ENCODE measurements around the gene MORN1. TPM values are rescaled to one million over a fixed set of nuclear protein-coding genes. Genes with fewer than 3 reads are reported as not detected.

MORN1 gene
- total RNA-seq, 2 experiments from 2014 or later: 10.5 to 11.6 TPM

- POLR2A ChIA-PET: no interaction called here
These were observed 98.5 kb downstream of the MORN1 start for GRCh38 chr1:2292725-2293450.

GRCh38 chr1:2291577-2291976, 99.8 kb downstream of the MORN1 start:
- Mint-ChIP-seq H3K4me1 (peaks cover 53% of the 10 kb centered on the region), H3K9me3 (no peaks in the 10 kb centered on the region)

More at GRCh38 chr1:2292725-2293450, 98.5 kb downstream of the MORN1 start:
- Mint-ChIP-seq H3K36me3 (peaks cover 7% of the 10 kb centered on the region), H3K27ac (no peak overlapping the region), H3K4me1 (peaks cover 51% of the 10 kb centered on the region), H3K4me3 (no peak overlapping the region), H3K9me3 (no peaks in the 10 kb centered on the region), H3K27me3 (no peaks in the 10 kb centered on the region)
- no peak for ATAC-seq (ENCODE audit: low read depth)
- no peak for DNase-seq

GRCh38 chr1:2290595-2291510, 100.5 kb downstream of the MORN1 start:
- H3K36me3 Mint-ChIP-seq: peaks cover 9% of the 10 kb centered on the region
- peak overlapping the region; percentile 95 for H3K27ac Mint-ChIP-seq
- peak; percentile 80 for ATAC-seq (ENCODE audit: low read depth)
- H3K4me3 Mint-ChIP-seq: peak overlapping the region; percentile 81
- peak; percentile 81 for DNase-seq
- peaks cover 53% of the 10 kb centered on the region for H3K4me1 Mint-ChIP-seq
- POLR2A ChIA-PET: interaction anchor here (0.6 to 2.7 kb wide), 14 partner anchors 10 to 670 kb away, joined by 3 to 36 read pairs (median 6); partner anchors contain the start of genes FAAP20, MORN1, RER1 and SKI
- H3K9me3 Mint-ChIP-seq: no peaks in the 10 kb centered on the region
- H3K27me3 Mint-ChIP-seq: no peaks in the 10 kb centered on the region

More at GRCh38 chr1:2291577-2291976, 99.8 kb downstream of the MORN1 start:
- Mint-ChIP-seq H3K36me3 (peaks cover 9% of the 10 kb centered on the region), H3K27ac (peak overlapping the region; percentile 95), H3K4me3 (peak overlapping the region; percentile 81), H3K27me3 (no peaks in the 10 kb centered on the region)
- no peak for DNase-seq
- POLR2A ChIA-PET: interaction anchor here (0.9 to 2.7 kb wide), 10 partner anchors 9 to 100 kb away, joined by 3 to 36 read pairs (median 8); partner anchors contain the start of genes FAAP20, MORN1, RER1 and SKI
- no peak for ATAC-seq (ENCODE audit: low read depth)

GRCh38 chr1:2290171-2290578, 101.2 kb downstream of the MORN1 start:
- no peaks in the 10 kb centered on the region for H3K9me3 Mint-ChIP-seq
- peak overlapping the region; percentile 81 for H3K4me3 Mint-ChIP-seq
- no peaks in the 10 kb centered on the region for H3K27me3 Mint-ChIP-seq
- peak overlapping the region; percentile 95 for H3K27ac Mint-ChIP-seq
- peaks cover 49% of the 10 kb centered on the region for H3K4me1 Mint-ChIP-seq
- ATAC-seq (ENCODE audit: low read depth): peak; percentile 49
- POLR2A ChIA-PET: interaction anchor here (0.9 to 2.7 kb wide), 11 partner anchors 10 to 95 kb away, joined by 3 to 36 read pairs (median 7); partner anchors contain the start of genes FAAP20 and SKI
- DNase-seq: no peak
- H3K36me3 Mint-ChIP-seq: peaks cover 9% of the 10 kb centered on the region

GRCh38 chr1:2289607-2290006, 101.7 kb downstream of the MORN1 start:
- no peaks in the 10 kb centered on the region for H3K9me3 Mint-ChIP-seq
- H3K27ac Mint-ChIP-seq: peak overlapping the region; percentile 95
- peaks cover 9% of the 10 kb centered on the region for H3K36me3 Mint-ChIP-seq
- ATAC-seq (ENCODE audit: low read depth) (no peak), DNase-seq (no peak)
- H3K4me3 Mint-ChIP-seq: peak overlapping the region; percentile 81
- no peaks in the 10 kb centered on the region for H3K27me3 Mint-ChIP-seq
- POLR2A ChIA-PET: interaction anchor here (0.9 to 2.7 kb wide), 5 partner anchors 10 to 61 kb away, joined by 3 to 36 read pairs (median 4); no protein-coding TSS in a partner anchor
- peaks cover 49% of the 10 kb centered on the region for H3K4me1 Mint-ChIP-seq

GRCh38 chr1:2288816-2289536, 102.4 kb downstream of the MORN1 start:
- no peaks in the 10 kb centered on the region for H3K27me3 Mint-ChIP-seq
- peak overlapping the region; percentile 84 for H3K27ac Mint-ChIP-seq
- no peaks in the 10 kb centered on the region for H3K9me3 Mint-ChIP-seq
- peaks cover 9% of the 10 kb centered on the region for H3K36me3 Mint-ChIP-seq
- no peak for DNase-seq
- ATAC-seq (ENCODE audit: low read depth): no peak
- peak overlapping the region; percentile 42 for H3K4me3 Mint-ChIP-seq
- peaks cover 46% of the 10 kb centered on the region for H3K4me1 Mint-ChIP-seq
- POLR2A ChIA-PET: interaction anchor here (0.7 to 1.6 kb wide), 4 partner anchors 11 to 60 kb away, joined by 3 to 4 read pairs (median 4); no protein-coding TSS in a partner anchor

GRCh38 chr1:2288311-2288710, 103.0 kb downstream of the MORN1 start:
- Mint-ChIP-seq H3K27ac (peak overlapping the region; percentile 28), H3K4me1 (peaks cover 40% of the 10 kb centered on the region), H3K27me3 (no peaks in the 10 kb centered on the region), H3K4me3 (no peak overlapping the region), H3K36me3 (peaks cover 9% of the 10 kb centered on the region), H3K9me3 (no peaks in the 10 kb centered on the region)
- POLR2A ChIA-PET: interaction anchor here (0.7 to 1.6 kb wide), 2 partner anchors 29 to 59 kb away, joined by 4 read pairs; no protein-coding TSS in a partner anchor
- no peak for DNase-seq
- ATAC-seq (ENCODE audit: low read depth): no peak

GRCh38 chr1:2287649-2288048, 103.7 kb downstream of the MORN1 start:
- Mint-ChIP-seq H3K36me3 (peaks cover 9% of the 10 kb centered on the region), H3K27me3 (no peaks in the 10 kb centered on the region), H3K4me3 (no peak overlapping the region), H3K9me3 (no peaks in the 10 kb centered on the region), H3K4me1 (peaks cover 39% of the 10 kb centered on the region), H3K27ac (no peak overlapping the region)
- DNase-seq (no peak), ATAC-seq (ENCODE audit: low read depth) (no peak)
- POLR2A ChIA-PET: no interaction called here

GRCh38 chr1:2286923-2287322, 104.4 kb downstream of the MORN1 start:
- POLR2A ChIA-PET: no interaction called here
- H3K27ac Mint-ChIP-seq: no peak overlapping the region
- H3K4me1 Mint-ChIP-seq: peaks cover 37% of the 10 kb centered on the region

GRCh38 chr1:2284932-2285331, 106.4 kb downstream of the MORN1 start:
- POLR2A ChIA-PET: no interaction called here
- Mint-ChIP-seq H3K36me3 (peaks cover 7% of the 10 kb centered on the region), H3K27ac (no peak overlapping the region), H3K4me1 (peaks cover 22% of the 10 kb centered on the region), H3K4me3 (no peak overlapping the region), H3K9me3 (no peaks in the 10 kb centered on the region), H3K27me3 (no peaks in the 10 kb centered on the region)
- ATAC-seq (ENCODE audit: low read depth) (no peak), DNase-seq (no peak)

More at GRCh38 chr1:2286923-2287322, 104.4 kb downstream of the MORN1 start:
- H3K36me3 Mint-ChIP-seq: peaks cover 5% of the 10 kb centered on the region
- no peak for DNase-seq
- no peaks in the 10 kb centered on the region for H3K27me3 Mint-ChIP-seq
- H3K4me3 Mint-ChIP-seq: no peak overlapping the region
- H3K9me3 Mint-ChIP-seq: no peaks in the 10 kb centered on the region
- no peak for ATAC-seq (ENCODE audit: low read depth)

- Mint-ChIP-seq H3K27me3 (no peaks in the 10 kb centered on the region), H3K9me3 (no peaks in the 10 kb centered on the region), H3K4me1 (peaks cover 20% of the 10 kb centered on the region), H3K27ac (no peak overlapping the region), H3K36me3 (peaks cover 8% of the 10 kb centered on the region), H3K4me3 (no peak overlapping the region)
- DNase-seq: no peak
- no peak for ATAC-seq (ENCODE audit: low read depth)
- POLR2A ChIA-PET: interaction anchor here (1.2 kb wide), 1 partner anchor 32 kb away, joined by 3 read pairs; no protein-coding TSS in a partner anchor
These were observed 107.1 kb downstream of the MORN1 start for GRCh38 chr1:2283991-2284895.

Data from activated naive CD8-positive, alpha-beta T cell treated with anti-CD3 and anti-CD28 coated beads, Interleukin-2, amount 10 ng/mL, durations not matched to agents 7 days and 5 days (primary cell).